ENCODE results near the gene ETFA. TPM values are rescaled to one million over a fixed set of nuclear protein-coding genes. Genes with fewer than 3 reads are reported as not detected.
A peak's percentile ranks its signal among the peaks of the same experiment; 100 is the strongest.

Gene ETFA
- total RNA-seq, 1 experiment from 2014 or later = 164 TPM

- H3K27ac Mint-ChIP-seq (ENCODE audit: low read depth, unreplicated experiment) = peak overlapping the region; percentile 62
- H3K9me3 Mint-ChIP-seq (ENCODE audit: unreplicated experiment) = no peaks in the 10 kb centered on the region
- no peak overlapping the region for H3K4me3 Mint-ChIP-seq (ENCODE audit: unreplicated experiment)
- H3K36me3 Mint-ChIP-seq (ENCODE audit: insufficient read depth, unreplicated experiment) = peaks cover 4% of the 10 kb centered on the region
- H3K4me1 Mint-ChIP-seq (ENCODE audit: insufficient read depth, unreplicated experiment) = peaks cover 49% of the 10 kb centered on the region
- intact Hi-C loops (cut with micrococcal nuclease) = no loop called here
- ChIA-PET POLR2A (interaction anchor here (0.6 to 0.9 kb wide), 3 partner anchors 8 to 115 kb away, joined by 3 to 4 read pairs (median 4); no protein-coding TSS in a partner anchor), CTCF (interaction anchor here (0.7 to 2.0 kb wide), 4 partner anchors 7 to 1210 kb away, joined by 3 to 7 read pairs (median 4); no protein-coding TSS in a partner anchor)
- DNase-seq (ENCODE audit: unreplicated experiment) = no peak
- no peaks in the 10 kb centered on the region for H3K27me3 Mint-ChIP-seq (ENCODE audit: insufficient read depth, unreplicated experiment)
- TF ChIP-seq CTCF (IDR thresholded peaks at IDR 0.05; ENCODE audit: unreplicated experiment) = no peak
- BruUV-seq (replicated peaks) = no TSS peak
These were observed 112.7 kb downstream of the ETFA start for GRCh38 chr15:76198456-76199105.

DNA sequence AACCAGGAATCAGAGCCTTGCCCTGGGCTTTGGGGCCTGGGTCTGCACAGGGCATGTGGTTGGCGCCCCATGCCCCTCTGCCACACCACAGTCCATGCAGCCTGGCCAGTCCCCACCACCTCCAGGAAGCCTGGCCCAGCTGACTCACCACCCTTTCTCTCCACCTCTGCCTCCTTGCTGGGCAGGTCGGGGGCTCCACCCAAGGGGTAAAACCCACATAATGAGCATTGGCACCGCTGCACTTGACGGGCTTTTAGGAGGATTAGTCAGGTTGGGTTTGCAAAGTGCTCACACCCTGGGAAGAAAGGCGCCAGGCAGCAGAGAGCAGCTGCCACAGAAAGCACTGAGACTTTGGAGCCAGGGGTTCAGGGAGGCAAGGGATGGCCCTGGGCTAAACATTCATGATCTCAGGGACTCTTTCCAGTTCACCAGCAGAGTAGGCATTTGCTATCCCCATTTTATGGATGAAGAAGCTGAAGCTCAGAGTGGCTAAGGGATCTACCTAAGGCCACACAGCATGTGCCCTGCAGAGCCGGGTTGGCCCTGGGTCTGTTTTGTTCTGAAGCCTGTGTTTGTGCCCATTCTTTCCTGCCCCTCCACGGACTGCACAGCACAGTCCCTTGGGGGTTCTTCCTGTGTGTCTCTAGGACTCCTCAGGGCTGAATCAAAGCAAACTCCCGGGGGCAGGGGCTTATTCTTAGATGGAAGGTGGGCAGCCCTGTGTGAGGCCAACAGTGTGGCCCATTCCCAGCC, 113.4 kb downstream of the ETFA start:
- ChIA-PET CTCF (interaction anchor here (0.6 to 2.0 kb wide), 3 partner anchors 9 to 449 kb away, joined by 4 to 7 read pairs (median 7); no protein-coding TSS in a partner anchor), POLR2A (interaction anchor here (0.6 to 2.1 kb wide), 6 partner anchors 9 to 115 kb away, joined by 3 to 15 read pairs (median 6); no protein-coding TSS in a partner anchor)
- H3K36me3 Mint-ChIP-seq (ENCODE audit: insufficient read depth, unreplicated experiment) = no peaks in the 10 kb centered on the region
- no peak for TF ChIP-seq CTCF (IDR thresholded peaks at IDR 0.05; ENCODE audit: unreplicated experiment)
- no peak overlapping the region for H3K4me3 Mint-ChIP-seq (ENCODE audit: unreplicated experiment)
- H3K27me3 Mint-ChIP-seq (ENCODE audit: insufficient read depth, unreplicated experiment) = no peaks in the 10 kb centered on the region
- H3K27ac Mint-ChIP-seq (ENCODE audit: low read depth, unreplicated experiment) = peak overlapping the region; percentile 63
- peak; percentile 89 for DNase-seq (ENCODE audit: unreplicated experiment)
- no TSS peak for BruUV-seq (replicated peaks)
- H3K9me3 Mint-ChIP-seq (ENCODE audit: unreplicated experiment) = no peaks in the 10 kb centered on the region
- peaks cover 49% of the 10 kb centered on the region for H3K4me1 Mint-ChIP-seq (ENCODE audit: insufficient read depth, unreplicated experiment)
- intact Hi-C loops (cut with micrococcal nuclease) = loop anchor here (1.0 kb wide), 1 partner anchor 8 kb away; no protein-coding TSS in a partner anchor

- peaks cover 49% of the 10 kb centered on the region for H3K4me1 Mint-ChIP-seq (ENCODE audit: insufficient read depth, unreplicated experiment)
- no peaks in the 10 kb centered on the region for H3K27me3 Mint-ChIP-seq (ENCODE audit: insufficient read depth, unreplicated experiment)
- no peaks in the 10 kb centered on the region for H3K9me3 Mint-ChIP-seq (ENCODE audit: unreplicated experiment)
- no peaks in the 10 kb centered on the region for H3K36me3 Mint-ChIP-seq (ENCODE audit: insufficient read depth, unreplicated experiment)
- peak overlapping the region; percentile 36 for H3K4me3 Mint-ChIP-seq (ENCODE audit: unreplicated experiment)
- BruUV-seq (replicated peaks) = no TSS peak
- POLR2A ChIA-PET = interaction anchor here (0.5 to 2.1 kb wide), 15 partner anchors 10 to 731 kb away, joined by 3 to 15 read pairs (median 4); partner anchors contain the start of gene ETFA
- CTCF ChIA-PET = interaction anchor here (0.9 to 2.0 kb wide), 4 partner anchors 10 to 90 kb away, joined by 3 to 7 read pairs (median 7); no protein-coding TSS in a partner anchor
- peak overlapping the region; percentile 63 for H3K27ac Mint-ChIP-seq (ENCODE audit: low read depth, unreplicated experiment)
- TF ChIP-seq CTCF (IDR thresholded peaks at IDR 0.05; ENCODE audit: unreplicated experiment) = no peak
- intact Hi-C loops (cut with micrococcal nuclease) = loop anchor here (1.0 kb wide), 1 partner anchor 10 kb away; no protein-coding TSS in a partner anchor
- DNase-seq (ENCODE audit: unreplicated experiment) = peak; percentile 93
These were observed 114.7 kb downstream of the ETFA start for GRCh38 chr15:76196269-76197231.

Measured in MCF 10A (cell line).